ENCODE measurements around the gene MOV10.

Gene MOV10

DNA sequence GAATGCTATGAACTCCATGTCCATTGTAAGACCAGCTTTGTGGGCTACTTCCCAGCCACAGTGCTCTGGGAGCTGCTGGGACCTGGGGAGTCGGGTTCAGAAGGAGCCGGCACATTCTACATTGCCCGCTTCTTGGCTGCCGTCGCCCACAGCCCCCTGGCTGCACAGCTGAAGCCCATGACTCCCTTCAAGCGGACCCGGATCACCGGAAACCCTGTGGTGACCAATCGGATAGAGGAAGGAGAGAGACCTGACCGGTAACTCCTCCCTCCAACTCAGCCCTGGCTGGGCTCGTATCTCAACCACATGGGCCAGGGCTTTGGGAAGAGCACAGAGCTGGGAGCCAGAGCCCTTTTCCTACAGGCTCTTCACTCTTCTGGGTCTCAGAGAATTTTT lies 15.4 kb downstream of the MOV10 start:
- DNase-seq (ENCODE audit: extremely low read depth, low read depth) = no peak
- TF ChIP-seq, protein P1, sequence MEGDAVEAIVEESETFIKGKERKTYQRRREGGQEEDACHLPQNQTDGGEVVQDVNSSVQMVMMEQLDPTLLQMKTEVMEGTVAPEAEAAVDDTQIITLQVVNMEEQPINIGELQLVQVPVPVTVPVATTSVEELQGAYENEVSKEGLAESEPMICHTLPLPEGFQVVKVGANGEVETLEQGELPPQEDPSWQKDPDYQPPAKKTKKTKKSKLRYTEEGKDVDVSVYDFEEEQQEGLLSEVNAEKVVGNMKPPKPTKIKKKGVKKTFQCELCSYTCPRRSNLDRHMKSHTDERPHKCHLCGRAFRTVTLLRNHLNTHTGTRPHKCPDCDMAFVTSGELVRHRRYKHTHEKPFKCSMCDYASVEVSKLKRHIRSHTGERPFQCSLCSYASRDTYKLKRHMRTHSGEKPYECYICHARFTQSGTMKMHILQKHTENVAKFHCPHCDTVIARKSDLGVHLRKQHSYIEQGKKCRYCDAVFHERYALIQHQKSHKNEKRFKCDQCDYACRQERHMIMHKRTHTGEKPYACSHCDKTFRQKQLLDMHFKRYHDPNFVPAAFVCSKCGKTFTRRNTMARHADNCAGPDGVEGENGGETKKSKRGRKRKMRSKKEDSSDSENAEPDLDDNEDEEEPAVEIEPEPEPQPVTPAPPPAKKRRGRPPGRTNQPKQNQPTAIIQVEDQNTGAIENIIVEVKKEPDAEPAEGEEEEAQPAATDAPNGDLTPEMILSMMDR (IDR thresholded peaks at IDR 0.05; ENCODE audit: low read depth, low read length) = no peak

DNA sequence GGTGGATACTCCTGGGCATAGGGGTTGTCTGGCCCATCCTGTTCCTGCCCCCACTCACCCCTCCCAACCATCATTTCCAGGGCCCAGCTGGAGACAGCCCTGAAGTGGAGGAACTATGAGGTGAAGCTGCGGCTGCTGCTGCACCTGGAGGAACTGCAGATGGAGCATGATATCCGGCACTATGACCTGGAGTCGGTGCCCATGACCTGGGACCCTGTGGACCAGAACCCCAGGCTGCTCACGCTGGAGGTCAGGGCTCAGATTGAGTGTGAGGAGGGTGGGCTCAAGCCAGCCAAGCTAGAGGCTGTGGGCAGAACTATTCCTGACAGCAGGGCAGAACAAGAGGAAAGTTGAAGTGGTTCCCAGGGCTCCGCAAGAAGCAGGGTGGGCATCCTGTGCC lies 18.2 kb downstream of the MOV10 start:
- no peak for DNase-seq (ENCODE audit: extremely low read depth, low read depth)
- TF ChIP-seq, protein P1 (IDR thresholded peaks at IDR 0.05; ENCODE audit: low read depth, low read length) = no peak

GRCh38 chr1:112693821-112694220 lies 19.4 kb downstream of the MOV10 start:
- TF ChIP-seq, protein P1 (IDR thresholded peaks at IDR 0.05; ENCODE audit: low read depth, low read length) = no peak
- DNase-seq (ENCODE audit: extremely low read depth, low read depth) = no peak

DNA sequence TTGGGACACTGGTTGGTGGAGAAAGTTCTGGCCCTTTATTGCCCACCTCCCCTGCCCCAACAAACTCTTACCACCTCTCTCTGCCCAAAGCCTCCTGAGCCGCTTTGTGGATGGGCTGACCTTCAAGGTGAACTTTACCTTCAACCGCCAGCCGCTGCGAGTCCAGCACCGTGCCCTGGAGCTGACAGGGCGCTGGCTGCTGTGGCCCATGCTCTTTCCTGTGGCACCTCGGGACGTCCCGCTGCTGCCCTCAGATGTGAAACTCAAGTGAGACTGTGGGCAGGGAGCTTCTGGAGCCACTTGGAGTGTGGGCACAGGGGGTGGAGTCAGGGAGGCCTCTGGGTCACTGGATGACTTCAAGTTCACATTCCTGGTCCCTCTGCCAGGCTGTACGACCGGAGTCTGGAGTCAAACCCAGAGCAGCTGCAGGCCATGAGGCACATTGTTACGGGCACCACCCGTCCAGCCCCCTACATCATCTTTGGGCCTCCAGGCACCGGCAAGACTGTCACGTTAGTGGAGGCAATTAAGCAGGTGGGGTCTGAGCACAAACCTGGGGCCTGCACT lies 20.0 kb downstream of the MOV10 start:
- DNase-seq (ENCODE audit: extremely low read depth, low read depth) = no peak
- TF ChIP-seq, protein P1 (IDR thresholded peaks at IDR 0.05; ENCODE audit: low read depth, low read length) = no peak

- TF ChIP-seq, protein P1 (IDR thresholded peaks at IDR 0.05; ENCODE audit: low read depth, low read length) = no peak
- DNase-seq (ENCODE audit: extremely low read depth, low read depth) = no peak
Observed at GRCh38 chr1:112695276-112695675, 20.8 kb downstream of the MOV10 start.

DNA sequence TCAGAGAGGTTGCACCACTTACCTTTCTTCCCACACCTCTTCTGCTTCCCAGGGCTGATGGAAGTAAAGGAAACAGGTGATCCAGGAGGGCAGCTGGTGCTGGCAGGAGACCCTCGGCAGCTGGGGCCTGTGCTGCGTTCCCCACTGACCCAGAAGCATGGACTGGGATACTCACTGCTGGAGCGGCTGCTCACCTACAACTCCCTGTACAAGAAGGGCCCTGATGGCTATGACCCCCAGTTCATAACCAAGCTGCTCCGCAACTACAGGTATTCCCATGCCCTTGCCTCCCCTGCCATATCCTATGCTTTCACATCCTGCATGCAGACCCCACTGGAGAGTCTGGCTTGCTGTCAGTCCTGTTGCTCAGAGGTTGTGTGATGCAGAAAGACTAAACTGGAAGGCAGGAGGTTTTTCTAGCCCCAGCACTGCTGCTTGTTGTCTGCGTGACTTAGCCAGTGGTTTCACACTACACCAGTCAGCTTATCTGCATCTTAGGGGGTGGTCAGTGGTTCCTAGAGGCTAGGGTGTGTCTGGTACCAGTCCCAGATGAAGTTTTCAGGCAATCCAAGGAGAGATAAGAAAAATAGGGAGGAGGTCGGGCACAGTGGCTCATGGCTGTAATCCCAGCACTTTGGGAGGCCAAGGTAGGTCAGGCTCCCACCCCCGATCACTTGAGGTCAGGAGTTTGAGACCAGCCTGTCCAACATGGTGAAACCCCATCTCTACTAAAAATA lies 22.3 kb downstream of the MOV10 start:
- TF ChIP-seq, protein P1 (IDR thresholded peaks at IDR 0.05; ENCODE audit: low read depth, low read length) = no peak
- DNase-seq (ENCODE audit: extremely low read depth, low read depth) = no peak

DNA sequence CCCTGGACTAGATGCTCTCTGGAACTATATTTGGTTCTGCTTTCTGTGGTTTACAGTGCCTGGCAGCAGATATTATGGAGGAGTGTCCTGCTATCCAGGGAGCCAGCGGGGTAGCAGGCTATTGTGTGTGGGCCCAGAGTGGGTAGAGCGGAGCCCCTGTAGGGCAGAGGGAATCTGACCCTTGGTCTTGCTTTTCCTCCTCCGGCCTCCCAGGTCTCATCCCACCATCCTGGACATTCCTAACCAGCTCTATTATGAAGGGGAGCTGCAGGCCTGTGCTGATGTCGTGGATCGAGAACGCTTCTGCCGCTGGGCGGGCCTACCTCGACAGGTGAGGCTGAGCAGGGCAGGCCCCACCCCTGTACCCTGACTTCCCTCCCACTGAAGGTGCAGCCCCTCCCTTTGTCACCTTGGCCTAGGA lies 23.3 kb downstream of the MOV10 start:
- TF ChIP-seq, protein P1 (IDR thresholded peaks at IDR 0.05; ENCODE audit: low read depth, low read length) = no peak
- DNase-seq (ENCODE audit: extremely low read depth, low read depth) = no peak
